ENCODE measurements around the gene MYH6. TPM values are rescaled to one million over a fixed set of nuclear protein-coding genes. Genes with fewer than 3 reads are reported as not detected.
"Not testable (repeated sequence)": the region's sequence is repeated elsewhere in the genome, so short reads cannot be mapped to it uniquely, and the experiment has no call there.

The MYH6 gene
- total RNA-seq, 1 donor from 2014 or later = not detected

- peak; percentile 62 for DNase-seq (ENCODE audit: low spot score)
These were observed 28.5 kb upstream of the MYH6 start for GRCh38 chr14:23436327-23437132.

GRCh38 chr14:23435543-23436326 is 27.7 kb upstream of the MYH6 start, which contains the start of gene MYH7:
TSS of gene MYH7 (minus strand) at chr14:23435660. CDS start at chr14:23433732, 1,928 bp downstream.
- peak; percentile 76 for DNase-seq (ENCODE audit: low spot score)

DNA sequence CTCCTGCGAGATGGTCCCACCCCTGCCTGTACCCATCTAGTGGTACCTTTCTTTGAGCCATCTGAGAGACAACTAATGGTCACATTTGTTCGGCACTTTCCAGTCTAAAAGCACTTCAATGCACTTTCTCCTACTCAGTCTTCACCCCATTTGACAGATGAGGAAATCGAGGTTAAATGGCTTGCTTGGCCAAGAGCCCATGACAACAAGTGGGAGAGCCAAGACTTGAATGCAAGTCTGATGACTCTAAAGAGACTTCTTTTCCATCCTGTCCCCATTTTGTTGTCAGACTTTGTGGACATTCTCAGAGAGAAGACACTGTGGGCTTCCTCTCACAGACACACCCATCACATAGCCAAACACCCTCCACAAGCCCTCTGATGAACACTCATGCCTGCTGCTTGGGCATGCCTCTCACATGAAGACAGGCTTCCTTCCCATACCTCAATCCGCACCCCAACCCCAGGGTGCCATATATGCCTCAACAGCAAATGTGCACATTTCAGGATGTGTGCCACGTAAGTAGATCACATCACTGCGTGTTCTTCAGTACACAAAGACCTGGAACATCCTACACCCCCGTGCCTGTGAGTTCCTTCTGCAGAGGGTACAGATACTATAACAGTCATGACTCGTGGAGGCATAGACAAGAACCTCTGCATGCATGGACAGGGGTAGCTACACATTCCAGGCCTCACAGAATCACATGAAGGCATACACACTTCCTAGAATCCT is 26.6 kb upstream of the MYH6 start:
- DNase-seq (ENCODE audit: low spot score) = peak; percentile 12

- DNase-seq (ENCODE audit: low spot score) = peak; percentile 82
These were observed 25.4 kb upstream of the MYH6 start for GRCh38 chr14:23433457-23433856.

- peak; percentile 57 for DNase-seq (ENCODE audit: low spot score)
These were observed 24.9 kb upstream of the MYH6 start for GRCh38 chr14:23432946-23433345.

- DNase-seq (ENCODE audit: low spot score) = peak; percentile 57
These were observed 24.2 kb upstream of the MYH6 start for GRCh38 chr14:23432102-23432925.

DNA sequence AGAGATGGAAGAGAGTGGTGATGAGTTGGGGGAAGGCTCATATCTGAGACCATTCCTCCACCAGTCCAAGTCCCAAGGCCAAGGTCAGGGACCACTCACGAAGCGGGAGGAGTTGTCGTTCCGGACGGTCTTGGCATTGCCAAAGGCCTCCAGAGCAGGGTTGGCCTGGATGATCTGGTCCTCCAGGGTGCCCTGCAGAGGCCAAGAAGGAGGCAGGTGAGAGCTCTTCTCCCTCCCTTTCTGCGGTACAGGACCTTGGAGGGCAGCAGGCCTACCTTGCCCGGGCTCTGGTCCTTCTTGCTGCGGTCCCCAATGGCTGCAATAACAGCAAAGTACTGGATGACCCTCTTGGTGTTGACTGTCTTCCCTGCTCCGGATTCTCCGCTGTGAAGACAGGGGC is 23.4 kb upstream of the MYH6 start:
- no peak for DNase-seq (ENCODE audit: low spot score)

GRCh38 chr14:23430723-23431085 is 22.6 kb upstream of the MYH6 start:
- no peak for DNase-seq (ENCODE audit: low spot score)

GRCh38 chr14:23430016-23430722 is 22.1 kb upstream of the MYH6 start:
- peak; percentile 69 for DNase-seq (ENCODE audit: low spot score)

DNA sequence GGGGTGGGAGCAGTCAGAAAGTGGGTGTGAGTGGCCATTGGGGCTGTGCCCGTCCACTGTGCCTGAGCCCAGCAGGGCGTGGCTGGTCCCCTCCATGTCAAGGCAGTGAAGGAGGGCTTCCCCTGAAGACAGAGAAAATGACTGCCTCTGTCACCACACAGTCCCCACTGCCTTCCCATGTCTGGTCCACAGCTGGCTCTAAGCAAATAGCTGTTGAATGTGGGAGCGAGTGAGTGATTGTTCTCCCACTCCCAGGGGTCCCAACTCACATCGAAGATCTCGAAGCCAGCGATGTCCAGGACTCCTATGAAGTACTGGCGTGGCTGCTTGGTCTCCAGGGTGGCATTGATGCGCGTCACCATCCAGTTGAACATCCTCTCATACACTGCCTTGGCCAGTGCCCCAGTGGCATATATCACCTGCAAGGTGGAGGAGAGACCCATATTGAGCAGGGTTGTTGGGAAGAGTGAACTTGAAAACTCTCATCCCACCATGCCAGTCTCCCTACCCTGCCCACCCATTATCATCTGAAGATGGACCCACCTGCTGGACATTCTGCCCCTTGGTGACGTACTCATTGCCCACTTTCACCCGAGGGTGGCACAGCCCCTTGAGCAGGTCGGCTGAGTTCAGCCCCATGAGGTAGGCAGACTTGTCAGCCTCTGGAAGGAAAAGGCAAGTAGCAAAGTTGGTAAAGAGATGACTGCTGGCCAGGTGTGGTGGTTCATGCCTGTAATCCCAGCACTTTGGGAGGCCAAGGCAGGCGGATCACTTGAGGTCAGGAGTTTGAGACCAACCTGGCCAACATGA is 20.8 kb upstream of the MYH6 start:
- DNase-seq (ENCODE audit: low spot score) = peak; percentile 47

GRCh38 chr14:23425798-23426197 is 17.7 kb upstream of the MYH6 start:
- DNase-seq (ENCODE audit: low spot score) = not testable (repeated sequence)

- no peak for DNase-seq (ENCODE audit: low spot score)
These were observed 17.1 kb upstream of the MYH6 start for GRCh38 chr14:23425169-23425568.

DNA sequence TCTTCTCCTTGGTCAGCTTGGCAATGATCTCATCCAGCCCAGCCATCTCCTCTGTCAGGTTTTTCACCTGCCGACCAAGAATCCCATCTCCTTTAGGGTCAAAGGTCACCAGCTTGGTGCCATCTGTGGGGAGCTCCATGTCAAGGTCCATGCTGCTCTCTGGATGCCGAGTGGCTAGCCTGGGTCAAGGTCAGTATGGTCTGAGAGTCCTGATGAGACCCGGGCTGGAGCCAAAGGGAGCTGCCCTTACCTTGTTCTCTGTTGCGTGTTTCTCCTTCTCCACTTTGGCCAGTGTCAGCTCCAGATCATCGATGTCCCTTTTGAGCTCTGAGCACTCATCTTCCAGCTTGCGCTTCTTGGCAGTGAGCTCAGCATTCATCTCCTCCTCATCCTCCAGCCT is 15.6 kb upstream of the MYH6 start:
- no peak for DNase-seq (ENCODE audit: low spot score)

DNA sequence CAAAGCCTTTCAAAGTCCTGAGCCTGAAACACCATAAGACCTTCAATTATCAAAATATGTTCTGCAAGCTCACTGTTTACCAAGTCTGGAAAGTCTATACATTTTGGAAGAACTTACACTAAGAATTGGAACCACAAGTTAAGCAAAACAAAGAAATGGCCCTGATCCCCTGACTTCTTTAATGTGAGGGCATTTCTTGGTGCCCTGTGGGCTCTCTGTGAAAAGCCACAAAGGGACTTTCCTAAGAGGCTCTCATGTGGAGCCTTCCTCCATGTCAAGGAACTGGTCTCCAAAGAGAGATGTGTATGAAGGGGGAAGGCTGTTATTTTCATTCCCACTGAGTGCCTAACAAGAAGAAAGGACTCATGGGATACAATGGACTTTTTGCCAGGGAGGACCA is 13.5 kb upstream of the MYH6 start:
- no peak for DNase-seq (ENCODE audit: low spot score)

DNA sequence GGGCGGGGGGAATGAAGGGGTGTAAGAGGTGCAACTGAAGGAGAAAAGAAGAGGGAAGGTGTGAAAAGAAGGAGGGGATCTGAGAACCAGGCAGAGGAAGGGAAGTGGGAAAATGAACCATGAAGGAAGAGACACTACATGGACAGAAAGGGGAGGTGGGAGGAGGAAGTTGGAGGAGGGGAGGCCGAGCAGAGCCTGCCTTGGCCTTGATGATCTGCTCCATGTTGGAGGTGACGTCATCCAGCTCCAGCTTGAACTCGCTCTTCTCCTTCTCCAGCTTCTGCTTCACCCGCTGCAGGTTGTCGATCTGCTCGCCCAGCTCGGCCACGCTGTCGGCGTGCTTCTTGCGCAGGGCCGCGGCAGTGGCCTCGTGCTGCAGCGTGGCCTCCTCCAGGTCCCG is 11.6 kb upstream of the MYH6 start:
- DNase-seq (ENCODE audit: low spot score) = not testable (repeated sequence)

DNA sequence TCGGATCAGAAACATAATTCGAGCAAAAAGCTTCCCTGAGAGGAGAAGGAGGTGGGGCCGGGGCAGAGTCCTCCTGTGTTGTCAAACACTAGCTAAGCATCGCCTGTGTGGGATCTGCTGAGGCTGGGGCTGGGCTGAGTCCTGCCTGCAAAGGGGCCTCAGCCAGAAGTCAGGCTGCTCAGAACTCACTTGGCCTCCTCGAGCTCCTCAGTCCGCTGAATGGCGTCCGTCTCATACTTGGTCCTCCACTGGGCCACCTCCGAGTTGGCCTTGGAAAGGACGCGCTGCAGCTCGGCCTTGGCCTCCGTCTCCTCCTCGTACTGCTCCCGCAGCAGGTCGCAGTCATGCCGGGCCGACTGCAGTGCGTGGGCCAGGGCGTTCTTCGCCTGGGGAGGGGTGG is 9.9 kb upstream of the MYH6 start:
- no peak for DNase-seq (ENCODE audit: low spot score)

DNA sequence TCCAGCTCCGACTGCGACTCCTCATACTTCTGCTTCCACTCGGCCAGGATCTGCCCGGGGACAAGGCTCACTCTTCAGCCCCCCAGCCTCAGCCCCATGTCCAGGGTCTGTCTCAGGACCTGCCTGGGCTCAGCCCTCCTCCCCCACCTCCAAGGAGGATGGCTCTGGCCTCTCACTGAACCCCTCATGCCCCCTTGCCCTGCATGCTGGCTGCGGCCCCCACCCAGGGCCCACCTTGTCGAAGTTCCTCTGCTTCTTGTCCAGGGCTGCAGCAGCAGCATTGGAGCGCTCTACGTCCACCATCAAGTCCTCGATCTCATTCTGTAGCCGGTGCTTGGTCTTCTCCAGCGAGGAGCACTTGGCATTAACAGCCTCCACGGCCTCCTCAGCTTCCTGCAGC is 9.2 kb upstream of the MYH6 start:
- not testable (repeated sequence) for DNase-seq (ENCODE audit: low spot score)

DNA sequence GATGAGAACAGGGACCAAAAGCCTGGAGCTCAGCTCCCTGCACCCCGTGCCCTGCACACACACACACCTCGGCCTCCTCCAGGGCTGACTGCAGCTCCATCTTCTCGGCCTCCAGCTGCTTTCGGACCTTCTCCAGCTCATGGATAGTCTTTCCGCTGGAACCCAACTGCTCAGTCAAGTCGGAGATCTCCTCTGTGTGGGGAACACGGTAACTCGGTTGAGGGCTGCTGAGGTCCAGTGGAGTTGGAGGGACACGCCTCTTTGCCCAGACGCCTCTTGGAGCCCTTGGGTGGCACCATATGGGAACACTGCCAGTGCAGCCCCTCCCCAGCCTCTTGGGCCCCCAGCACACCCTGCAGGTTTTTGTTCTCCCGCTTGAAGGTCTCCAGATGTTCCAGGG is 8.7 kb upstream of the MYH6 start:
- no peak for DNase-seq (ENCODE audit: low spot score)

Measured in mesenteric fat pad (tissue), 1 donor.